GM21619 (cell line): ENCODE data around the gene BEST1.

Experiments
- ATAC-seq: cut with Tn5 transposase; IDR thresholded peaks from one replicate; pipeline ENCODE4 v1.9.1; 2021; ENCODE audit not compliant: unreplicated experiment

BEST1 gene

GRCh38 chr11:61914471-61915171, 35.5 kb upstream of the BEST1 start:
- no peak for ATAC-seq

DNA sequence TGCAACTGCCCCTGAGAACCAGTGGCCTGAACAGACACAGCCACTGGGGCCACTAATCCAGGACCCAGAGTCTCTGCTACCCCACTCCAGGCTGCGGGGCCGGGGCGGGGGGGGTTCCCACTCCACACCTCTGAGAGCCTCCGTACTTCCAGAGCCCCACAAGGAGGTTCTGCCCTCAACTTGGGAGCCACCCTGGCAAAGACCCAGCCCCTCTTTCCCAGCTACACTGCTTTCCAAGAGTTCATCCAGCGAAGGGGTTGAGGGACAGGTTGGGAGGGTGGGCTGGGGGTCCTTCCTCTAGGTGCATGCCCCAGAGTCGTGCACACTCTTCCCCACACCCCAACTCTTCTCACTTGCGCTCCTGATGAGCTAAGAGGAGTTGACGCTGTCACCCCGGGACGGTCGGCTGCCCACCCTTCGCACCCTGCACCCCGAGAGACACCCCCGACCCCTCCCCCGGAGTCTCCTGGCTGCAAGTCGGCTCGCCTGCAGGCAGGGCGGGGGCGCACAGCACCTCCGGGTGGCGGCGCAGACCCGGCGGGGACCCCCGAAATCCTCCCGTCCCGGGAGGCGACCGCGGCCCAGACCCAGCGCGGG, 33.3 kb upstream of the BEST1 start:
- ATAC-seq = no peak

- ATAC-seq = no peak
Observed at GRCh38 chr11:61917334-61918109, 32.6 kb upstream of the BEST1 start, which contains the start of gene RAB3IL1. TSS of gene RAB3IL1 (minus strand) at chr11:61917566. CDS start at chr11:61917367, 199 bp downstream.

- no peak for ATAC-seq
Observed at GRCh38 chr11:61918251-61918937, 31.8 kb upstream of the BEST1 start.

GRCh38 chr11:61918938-61919704, 31.0 kb upstream of the BEST1 start:
- no peak for ATAC-seq

- ATAC-seq = no peak
Observed at GRCh38 chr11:61919705-61920631, 30.2 kb upstream of the BEST1 start.

GRCh38 chr11:61921446-61921845, 28.7 kb upstream of the BEST1 start:
- no peak for ATAC-seq

GRCh38 chr11:61922539-61922938, 27.6 kb upstream of the BEST1 start:
- no peak for ATAC-seq

DNA sequence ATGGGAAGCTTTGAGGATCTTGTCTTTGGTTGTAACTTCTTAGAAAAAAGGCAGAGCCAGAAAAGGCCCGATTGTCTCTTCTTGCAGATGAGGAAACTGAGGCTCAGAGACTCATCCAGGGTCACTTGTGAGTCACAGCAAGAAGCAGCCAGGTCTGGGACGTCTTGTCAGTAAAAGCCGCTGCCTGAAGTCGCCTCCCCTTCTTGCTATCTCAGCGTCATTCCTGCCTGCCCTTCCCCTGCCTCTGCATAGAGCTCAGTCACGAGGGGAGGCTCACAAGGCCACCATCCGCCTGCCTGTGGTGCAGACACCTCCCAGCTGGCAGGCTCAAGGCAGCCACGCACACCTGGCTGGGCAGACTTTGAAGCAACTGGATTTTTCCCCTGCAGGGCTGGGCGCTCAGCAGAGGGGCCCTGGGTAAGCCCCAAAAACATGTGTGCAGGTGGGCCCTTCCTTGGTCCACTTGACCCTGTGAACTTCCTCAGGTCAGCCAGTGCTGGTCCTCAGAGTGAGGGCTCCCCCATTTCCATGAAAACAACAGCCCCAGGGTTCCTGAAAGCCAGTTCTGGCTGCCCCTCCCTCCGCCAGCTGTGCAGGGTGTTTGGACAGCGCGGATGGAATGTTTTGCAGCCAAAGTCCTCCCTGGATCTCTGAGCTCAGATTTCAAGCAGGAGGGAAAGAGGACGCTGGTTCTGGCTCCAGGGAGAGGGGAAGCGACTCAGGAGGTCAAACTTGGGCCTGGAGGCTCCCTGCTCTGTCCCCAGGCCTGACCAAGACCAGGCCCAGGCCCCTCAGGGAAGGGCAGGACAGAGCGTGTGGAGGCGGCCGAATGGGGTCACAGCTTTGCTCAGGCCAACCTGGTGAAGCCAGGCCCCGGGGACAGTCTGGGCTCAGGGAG, 26.7 kb upstream of the BEST1 start:
- ATAC-seq = no peak

- no peak for ATAC-seq
Observed at GRCh38 chr11:61924064-61924455, 26.1 kb upstream of the BEST1 start.

DNA sequence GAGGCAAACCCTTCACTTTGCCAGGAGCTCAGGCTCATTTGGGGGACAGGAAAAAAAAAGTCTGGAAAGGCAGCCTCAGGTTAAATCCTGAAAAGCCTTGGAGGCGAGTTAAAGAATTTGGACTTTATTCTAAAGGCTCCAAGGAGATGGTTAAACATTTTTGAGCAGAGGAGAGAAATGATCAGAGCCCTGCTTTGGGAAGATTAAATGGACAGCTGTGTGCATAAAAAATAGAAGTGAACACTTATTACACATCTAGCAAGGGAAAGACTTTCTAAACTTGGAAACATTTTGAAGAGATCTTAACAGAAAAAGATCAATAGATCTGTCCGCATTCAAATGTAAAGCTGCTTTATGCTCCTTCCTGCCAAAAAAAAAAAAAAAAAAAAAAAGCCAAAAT, 24.4 kb upstream of the BEST1 start:
- no peak for ATAC-seq

GRCh38 chr11:61926235-61926634, 23.9 kb upstream of the BEST1 start:
- no peak for ATAC-seq

DNA sequence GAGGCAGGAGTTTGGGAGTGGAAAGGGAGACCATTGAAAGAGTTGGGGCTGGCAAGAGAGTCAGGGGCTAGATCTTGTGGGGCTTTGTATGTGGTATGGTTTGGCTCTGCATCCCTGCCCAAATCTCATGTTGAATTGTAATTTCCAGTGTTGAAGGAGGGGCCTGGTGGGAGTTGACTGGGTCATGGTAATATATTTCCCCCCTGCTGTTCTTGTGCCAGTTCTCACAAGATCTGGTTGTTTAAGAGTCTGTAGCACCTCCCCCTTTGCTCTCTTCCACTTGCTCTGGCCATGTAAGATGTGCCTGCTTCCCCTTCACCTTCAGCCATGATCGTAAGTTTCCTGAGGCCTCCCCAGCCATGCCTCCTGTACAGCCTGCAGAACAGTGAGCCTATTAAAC, 22.6 kb upstream of the BEST1 start:
- no peak for ATAC-seq

DNA sequence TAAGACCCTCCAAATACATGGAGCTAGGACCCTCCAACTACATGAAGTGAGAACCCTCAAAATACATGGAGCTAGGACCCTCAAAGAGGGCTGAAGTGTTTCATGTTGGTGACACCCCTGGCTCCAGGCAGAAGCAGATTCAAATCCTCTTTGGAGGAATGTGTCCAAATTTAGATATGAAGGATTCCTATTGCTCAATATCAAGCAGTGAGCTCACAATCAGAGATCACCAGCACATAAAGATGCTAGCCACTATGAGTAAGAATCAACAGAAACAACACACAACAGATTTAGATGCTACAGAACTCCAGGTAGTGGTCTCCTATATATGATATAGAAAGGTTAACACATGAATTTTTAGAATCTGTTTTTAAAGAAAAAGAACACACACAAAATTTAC, 21.5 kb upstream of the BEST1 start:
- no peak for ATAC-seq

DNA sequence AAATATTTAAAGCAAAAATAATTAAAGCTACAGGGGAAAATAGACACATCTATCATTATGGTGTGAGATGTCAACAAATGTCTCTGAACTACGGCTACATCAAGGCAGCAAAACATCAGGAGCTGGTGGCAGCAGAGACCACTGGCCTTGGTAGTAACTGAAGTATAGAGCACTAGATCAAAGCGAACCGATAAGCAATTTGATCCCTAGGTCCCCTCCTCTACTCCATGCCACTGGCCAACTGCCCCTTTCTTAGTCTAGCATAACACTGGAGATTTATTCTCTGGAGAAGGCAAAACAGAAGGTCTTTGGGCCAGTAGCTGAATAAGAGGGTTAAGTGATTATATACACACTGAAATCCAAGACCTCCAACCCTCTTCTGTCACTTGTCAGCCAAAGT, 19.2 kb upstream of the BEST1 start:
- ATAC-seq = no peak

- ATAC-seq = no peak
Observed at GRCh38 chr11:61935861-61936260, 14.3 kb upstream of the BEST1 start.

- no peak for ATAC-seq
Observed at GRCh38 chr11:61940466-61940865, 9.7 kb upstream of the BEST1 start.

- no peak for ATAC-seq
Observed at GRCh38 chr11:61945191-61945590, 5.0 kb upstream of the BEST1 start.

DNA sequence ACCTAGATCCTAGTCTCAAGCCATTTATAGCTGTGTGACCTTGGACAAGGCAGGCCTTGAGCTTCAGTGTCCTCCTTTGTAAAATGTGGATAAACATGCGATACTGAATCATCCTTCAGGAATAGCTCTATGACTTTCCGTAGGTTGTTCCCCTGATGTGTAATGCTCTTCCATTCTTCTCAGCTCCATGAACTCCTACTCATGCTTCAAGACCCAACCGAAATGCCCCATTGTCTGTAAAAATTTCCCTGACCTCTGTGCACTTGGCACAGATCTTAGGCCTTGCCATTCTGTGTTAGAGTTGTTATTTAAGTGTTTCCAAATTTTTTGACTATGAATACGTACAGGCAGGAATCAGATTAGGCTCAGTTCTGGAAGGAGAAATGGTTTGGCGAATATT, 3.3 kb upstream of the BEST1 start:
- ATAC-seq = no peak
